NAMALWA (cell line): ENCODE results near the gene CAPN7.

ENCODE experiments used
- DNase-seq: peaks from one replicate; pipeline ENCODE4 v3.0.0-alpha.2; 2015; ENCODE audit warnings: low spot score

Gene CAPN7

GRCh38 chr3:15246186-15246585, 40.1 kb downstream of the CAPN7 start:
- DNase-seq = no peak

GRCh38 chr3:15253023-15253697, 47.1 kb downstream of the CAPN7 start:
- DNase-seq = no peak

GRCh38 chr3:15255215-15255614, 49.2 kb downstream of the CAPN7 start:
- DNase-seq = no peak

- no peak for DNase-seq
These were observed 50.9 kb downstream of the CAPN7 start for GRCh38 chr3:15256861-15257341.

- DNase-seq = no peak
These were observed 52.7 kb downstream of the CAPN7 start for GRCh38 chr3:15258720-15259119.

GRCh38 chr3:15260531-15260930, 54.5 kb downstream of the CAPN7 start:
- DNase-seq = no peak

GRCh38 chr3:15261274-15261673, 55.2 kb downstream of the CAPN7 start:
- no peak for DNase-seq

- no peak for DNase-seq
These were observed 56.0 kb downstream of the CAPN7 start for GRCh38 chr3:15262021-15262420.

GRCh38 chr3:15263120-15263519, 57.1 kb downstream of the CAPN7 start:
- no peak for DNase-seq

GRCh38 chr3:15263926-15264325, 57.9 kb downstream of the CAPN7 start:
- DNase-seq = no peak

- no peak for DNase-seq
These were observed 58.4 kb downstream of the CAPN7 start for GRCh38 chr3:15264486-15264885.

- DNase-seq = no peak
These were observed 59.8 kb downstream of the CAPN7 start for GRCh38 chr3:15265655-15266509.

- no peak for DNase-seq
These were observed 60.7 kb downstream of the CAPN7 start for GRCh38 chr3:15266510-15267376.

GRCh38 chr3:15267502-15267901, 61.5 kb downstream of the CAPN7 start:
- no peak for DNase-seq

- DNase-seq = peak; percentile 88
These were observed 62.1 kb downstream of the CAPN7 start for GRCh38 chr3:15268033-15268631.

GRCh38 chr3:15269091-15269989, 63.3 kb downstream of the CAPN7 start:
- DNase-seq = no peak

- DNase-seq = no peak
These were observed 65.0 kb downstream of the CAPN7 start for GRCh38 chr3:15271030-15271429.

- no peak for DNase-seq
These were observed 65.8 kb downstream of the CAPN7 start for GRCh38 chr3:15271785-15272381.

- DNase-seq = no peak
These were observed 66.6 kb downstream of the CAPN7 start for GRCh38 chr3:15272426-15273196.

- no peak for DNase-seq
These were observed 67.2 kb downstream of the CAPN7 start for GRCh38 chr3:15273227-15273626.
